KOPT-K1 (cell line): ENCODE results near the gene PACSIN2.
"Not testable (repeated sequence)": the region's sequence is repeated elsewhere in the genome, so short reads cannot be mapped to it uniquely, and the experiment has no call there.

ENCODE experiments used
- H3K27ac ChIP-seq: fragments of 200-600 bp; sonication (generic); 2 replicates; pipeline ENCODE4 v1.5.1; 2016; ENCODE audit warnings: antibody characterized with exemption, mild to moderate bottlenecking, low read depth, low read length; ENCODE audit not compliant: poor library complexity, severe bottlenecking
- H3K36me3 ChIP-seq: fragments of 200-600 bp; sonication (generic); 2 replicates; pipeline ENCODE4 v1.5.1; 2017; ENCODE audit warnings: antibody characterized with exemption, mild to moderate bottlenecking, low read length, moderate library complexity; ENCODE audit not compliant: insufficient read depth
- H3K9me3 ChIP-seq: fragments of 200-600 bp; sonication (generic); 2 replicates; pipeline ENCODE4 v1.5.1; 2017; ENCODE audit warnings: antibody characterized with exemption, low read length, mild to moderate bottlenecking; ENCODE audit not compliant: insufficient read depth, poor library complexity, severe bottlenecking

Gene PACSIN2

DNA sequence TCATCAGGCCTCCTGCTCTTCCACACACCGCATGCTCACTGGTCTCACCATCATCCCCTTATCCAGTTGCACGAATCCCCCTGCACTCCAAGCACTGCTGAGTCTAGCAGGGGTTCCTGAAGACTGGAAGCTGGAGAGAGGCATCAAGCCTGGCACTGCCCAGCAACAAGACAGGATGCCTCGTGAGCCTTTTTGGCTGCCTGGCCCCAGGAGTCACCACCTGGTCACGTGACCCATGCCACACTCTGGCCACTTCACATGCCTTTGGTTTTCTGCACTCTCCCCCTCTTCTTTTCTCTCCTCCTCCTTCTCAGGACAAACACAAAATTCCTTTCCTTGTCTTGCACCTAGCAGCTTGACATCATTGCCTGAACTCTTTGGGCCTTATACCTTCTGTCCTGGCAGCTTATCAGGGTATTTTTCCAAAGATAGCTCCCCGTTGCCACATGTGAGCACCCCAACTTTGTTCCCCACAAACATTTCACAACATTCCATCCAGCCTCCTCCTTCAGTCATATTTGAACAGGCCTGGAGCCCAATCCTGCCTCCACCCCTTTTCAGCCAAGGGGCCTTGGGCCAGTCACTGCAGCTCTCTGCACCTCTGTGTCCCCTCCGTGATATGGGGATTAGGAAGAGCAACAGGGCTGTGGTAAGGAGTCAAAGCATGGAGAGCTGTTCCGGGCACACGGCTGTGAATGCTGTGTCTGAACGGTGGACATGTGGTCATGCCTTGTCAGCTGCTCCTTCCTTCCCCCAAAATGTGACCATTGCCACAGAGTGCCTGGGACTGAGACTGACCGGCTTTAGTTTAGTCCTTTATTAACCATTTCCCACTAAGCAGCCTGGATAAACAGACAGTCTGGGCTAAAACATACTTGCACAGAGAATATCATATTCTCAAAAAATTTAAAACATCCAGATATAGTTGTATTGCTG lies 2.8 kb upstream of the PACSIN2 start:
- Histone ChIP-seq H3K27ac (no peak overlapping the region), H3K36me3 (no peaks in the 10 kb centered on the region), H3K9me3 (no peaks in the 10 kb centered on the region)

DNA sequence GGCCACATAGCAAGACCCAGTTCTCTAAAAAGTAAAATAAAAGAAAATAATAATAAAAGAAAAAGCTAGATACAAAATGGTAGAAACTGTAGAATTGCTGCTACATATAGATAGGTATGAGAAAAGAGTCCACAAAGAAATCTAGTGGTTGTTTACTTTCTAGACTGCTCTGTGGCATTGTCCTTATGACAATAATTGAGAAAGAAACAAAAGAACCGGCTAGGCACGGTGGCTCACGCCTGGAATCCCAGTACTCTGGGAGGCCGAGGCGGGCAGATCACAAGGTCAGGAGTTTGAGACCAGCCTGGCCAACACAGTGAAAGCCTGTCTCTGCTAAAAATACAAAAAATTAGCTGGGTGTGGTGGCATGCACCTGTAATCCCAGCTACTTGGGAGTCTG lies 1.2 kb upstream of the PACSIN2 start:
- H3K36me3 ChIP-seq, H3K9me3 ChIP-seq, H3K27ac ChIP-seq: not testable (repeated sequence)

DNA sequence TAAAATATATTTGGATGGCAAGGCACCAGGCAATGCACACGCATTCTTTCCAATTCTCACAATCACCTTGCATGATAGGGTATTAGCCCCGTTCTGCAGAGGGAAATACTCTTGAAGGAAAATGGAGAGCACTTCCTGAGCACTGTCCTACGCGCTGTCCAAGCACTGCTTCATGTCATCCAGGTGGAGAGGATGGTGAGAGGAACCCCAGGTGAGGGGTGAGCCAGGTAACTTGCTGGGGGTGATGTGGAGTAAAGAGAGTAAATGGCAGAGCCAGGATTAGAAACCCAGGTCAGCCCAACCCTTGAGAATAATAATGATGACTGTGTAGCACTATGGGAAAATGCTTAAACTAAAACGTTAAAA lies 711 bp upstream of the PACSIN2 start:
- H3K27ac ChIP-seq = no peak overlapping the region
- no peaks in the 10 kb centered on the region for H3K36me3 ChIP-seq
- H3K9me3 ChIP-seq = no peaks in the 10 kb centered on the region

DNA sequence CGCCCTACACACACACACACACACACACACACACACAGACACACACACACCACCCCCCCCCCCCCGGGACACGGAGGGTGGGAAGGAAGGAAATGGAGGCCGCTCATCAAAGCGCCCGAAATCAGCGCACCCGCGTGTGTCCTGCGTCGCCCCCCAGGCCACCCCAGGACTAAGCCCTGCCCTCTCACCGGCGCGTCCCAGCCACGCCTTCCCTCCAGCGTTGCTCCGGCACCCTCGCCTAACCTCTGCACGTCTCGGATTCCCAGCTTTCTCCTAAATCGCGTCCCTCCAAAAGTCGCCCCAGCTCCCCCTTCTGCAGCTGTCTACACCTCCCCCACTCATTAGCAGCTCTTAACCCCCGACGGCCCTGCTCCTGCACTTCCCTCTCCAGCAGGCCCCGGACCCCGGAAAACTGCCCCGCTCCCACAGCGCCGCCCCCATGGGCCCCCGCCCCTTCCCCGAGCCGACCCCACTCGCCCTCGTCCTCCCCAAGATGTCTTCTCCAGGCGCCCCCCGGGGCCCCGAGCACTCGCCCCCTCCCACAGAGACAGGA lies 557 bp downstream of the PACSIN2 start:
- H3K9me3 ChIP-seq = no peaks in the 10 kb centered on the region
- peak overlapping the region; percentile 66 for H3K27ac ChIP-seq
- H3K36me3 ChIP-seq = no peaks in the 10 kb centered on the region

DNA sequence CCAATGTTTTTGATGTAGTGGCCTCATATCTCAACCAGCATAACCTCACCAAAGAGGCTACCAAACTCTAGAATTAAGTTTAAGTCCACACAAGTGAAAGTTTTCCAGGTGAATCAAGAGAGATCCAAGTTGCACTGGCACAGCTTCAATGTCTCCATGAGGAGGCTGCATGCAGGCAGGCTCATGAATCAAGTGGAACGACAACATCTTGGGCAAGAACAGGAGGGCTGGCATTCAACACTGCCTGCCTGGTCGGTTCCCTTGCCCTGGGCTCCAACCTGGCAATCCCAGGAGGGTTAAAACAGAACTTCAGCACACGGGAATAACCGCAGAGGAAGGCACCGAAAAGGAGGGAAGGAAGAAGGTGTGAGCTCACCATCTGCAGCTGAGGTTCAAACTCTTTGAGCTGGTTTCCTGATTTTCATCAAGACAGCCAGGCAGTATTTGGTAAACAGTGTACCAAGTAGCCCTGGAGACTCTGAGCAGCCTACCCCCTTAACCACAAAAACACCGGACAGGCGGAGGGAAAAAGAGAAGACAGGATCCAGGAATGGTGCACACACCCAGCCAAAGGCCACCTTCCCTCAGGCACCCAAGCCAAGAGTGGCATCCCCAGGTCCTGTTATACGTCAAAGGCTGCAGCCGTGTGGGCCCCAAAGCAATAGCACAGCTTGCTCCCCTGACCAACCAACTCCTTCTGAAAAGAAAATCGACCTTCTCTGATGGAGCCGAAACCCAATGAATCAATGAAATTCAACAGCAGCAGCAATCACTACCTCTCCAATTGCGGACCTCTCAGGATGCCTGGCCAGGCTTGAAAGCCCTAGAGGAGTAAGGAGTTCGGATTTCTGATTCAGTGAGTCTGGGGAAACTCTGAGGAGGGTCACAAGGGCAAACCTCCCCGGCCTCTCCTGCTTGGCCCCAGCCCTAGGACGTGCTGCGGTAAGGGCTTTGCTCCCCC lies 1.3 kb downstream of the PACSIN2 start:
- Histone ChIP-seq H3K36me3 (no peaks in the 10 kb centered on the region), H3K27ac (peak overlapping the region; percentile 66), H3K9me3 (no peaks in the 10 kb centered on the region)

DNA sequence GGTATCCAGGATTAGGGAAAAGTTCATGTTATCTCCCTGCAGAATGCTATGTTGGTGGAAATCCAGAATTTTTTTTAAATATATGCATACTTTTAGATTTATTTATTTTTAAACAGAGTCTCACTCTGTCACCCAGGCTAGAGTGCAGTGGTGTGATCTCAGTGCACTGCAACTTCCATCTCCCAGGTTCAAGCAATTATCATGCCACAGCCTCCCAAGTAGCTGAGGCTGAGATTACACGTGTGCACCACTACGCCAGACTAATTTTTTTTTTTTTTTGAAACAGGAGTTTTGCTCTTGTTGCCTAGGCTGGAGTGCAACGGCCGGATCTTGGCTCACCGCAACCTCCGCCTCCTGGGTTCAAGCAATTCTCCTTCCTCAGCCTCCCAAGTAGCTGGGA lies 2.6 kb downstream of the PACSIN2 start:
- Histone ChIP-seq H3K9me3 (no peaks in the 10 kb centered on the region), H3K36me3 (no peaks in the 10 kb centered on the region), H3K27ac (no peak overlapping the region)

DNA sequence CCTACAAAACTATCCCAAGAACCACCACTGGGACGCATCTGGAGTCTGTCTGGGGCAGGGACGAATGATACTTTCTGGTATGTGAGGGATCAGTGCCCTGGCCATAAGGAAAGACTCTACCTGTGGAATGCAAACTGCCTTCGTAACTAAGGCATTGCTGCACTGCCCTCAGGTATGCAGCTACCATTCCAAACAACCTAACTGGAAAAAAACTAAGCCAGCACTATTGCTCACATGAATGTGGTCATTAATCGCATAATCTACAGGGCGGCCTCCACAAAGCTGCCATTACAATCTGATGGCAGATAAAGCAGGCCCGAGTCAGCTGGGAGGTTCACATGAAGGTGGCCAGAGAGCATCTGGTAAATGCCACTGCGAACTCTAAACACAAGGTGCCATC lies 3.9 kb downstream of the PACSIN2 start:
- Histone ChIP-seq H3K27ac (no peak overlapping the region), H3K36me3 (no peaks in the 10 kb centered on the region), H3K9me3 (no peaks in the 10 kb centered on the region)

DNA sequence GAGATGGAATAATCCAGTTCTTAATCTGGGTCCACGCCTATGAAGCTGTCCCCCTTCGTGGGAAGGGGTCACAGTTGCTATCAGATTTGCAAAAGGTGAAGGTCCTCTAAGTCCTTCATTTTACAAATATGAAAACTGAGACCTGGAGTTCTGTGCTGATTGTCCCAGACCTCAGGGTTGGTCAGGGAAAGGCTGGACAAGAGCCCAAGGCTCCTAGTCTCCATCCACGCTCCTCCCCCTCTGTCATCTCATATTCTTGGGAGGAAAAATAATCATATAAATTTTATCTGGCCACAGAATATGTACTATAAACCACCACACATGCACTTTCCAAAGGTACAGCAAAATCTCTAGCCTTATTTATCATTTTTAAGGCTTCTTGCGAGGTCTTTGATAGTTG lies 5.5 kb downstream of the PACSIN2 start:
- no peaks in the 10 kb centered on the region for H3K9me3 ChIP-seq
- no peak overlapping the region for H3K27ac ChIP-seq

DNA sequence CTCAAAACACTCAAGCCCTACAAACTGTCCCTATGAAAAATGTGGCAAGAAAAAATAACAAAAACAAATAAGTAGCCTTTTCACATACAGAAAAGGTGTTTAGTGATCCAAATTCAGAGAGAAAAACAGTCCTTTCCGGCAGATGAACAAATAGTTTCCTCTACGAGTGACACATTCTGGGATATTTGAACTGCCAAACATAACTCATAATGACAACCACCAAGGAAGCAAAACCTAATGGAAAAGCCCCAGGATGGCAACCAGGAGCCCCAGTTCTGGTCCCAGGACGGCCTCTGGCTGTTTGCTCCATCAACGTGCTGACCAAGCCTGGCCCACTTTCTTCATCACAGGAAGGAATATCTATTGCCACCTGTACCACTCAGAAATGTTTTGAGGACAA lies 6.0 kb downstream of the PACSIN2 start:
- no peaks in the 10 kb centered on the region for H3K36me3 ChIP-seq
- H3K9me3 ChIP-seq = no peaks in the 10 kb centered on the region
- H3K27ac ChIP-seq = no peak overlapping the region

More for the DNA sequence above, 5.5 kb downstream of the PACSIN2 start:
- H3K36me3 ChIP-seq = no peaks in the 10 kb centered on the region

DNA sequence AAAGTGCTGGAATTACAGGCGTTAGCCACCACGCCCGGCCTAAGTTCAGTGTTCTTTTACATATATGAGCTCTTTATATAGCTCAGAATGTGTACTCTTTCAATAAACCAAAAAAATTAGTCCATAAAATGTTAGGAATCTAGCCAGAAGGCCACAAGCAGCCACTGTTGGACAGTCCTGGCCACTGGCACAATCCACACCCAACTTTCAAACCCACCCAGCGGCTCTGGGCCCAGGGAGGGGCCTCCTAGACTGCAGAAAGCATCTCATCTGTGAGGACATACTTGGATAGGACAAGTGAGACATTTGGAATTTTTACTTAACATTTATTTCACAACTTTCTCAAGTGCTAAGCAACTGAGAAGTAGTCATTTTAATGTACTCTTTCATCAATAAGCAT lies 6.4 kb downstream of the PACSIN2 start:
- Histone ChIP-seq H3K36me3 (no peaks in the 10 kb centered on the region), H3K9me3 (no peaks in the 10 kb centered on the region), H3K27ac (no peak overlapping the region)

DNA sequence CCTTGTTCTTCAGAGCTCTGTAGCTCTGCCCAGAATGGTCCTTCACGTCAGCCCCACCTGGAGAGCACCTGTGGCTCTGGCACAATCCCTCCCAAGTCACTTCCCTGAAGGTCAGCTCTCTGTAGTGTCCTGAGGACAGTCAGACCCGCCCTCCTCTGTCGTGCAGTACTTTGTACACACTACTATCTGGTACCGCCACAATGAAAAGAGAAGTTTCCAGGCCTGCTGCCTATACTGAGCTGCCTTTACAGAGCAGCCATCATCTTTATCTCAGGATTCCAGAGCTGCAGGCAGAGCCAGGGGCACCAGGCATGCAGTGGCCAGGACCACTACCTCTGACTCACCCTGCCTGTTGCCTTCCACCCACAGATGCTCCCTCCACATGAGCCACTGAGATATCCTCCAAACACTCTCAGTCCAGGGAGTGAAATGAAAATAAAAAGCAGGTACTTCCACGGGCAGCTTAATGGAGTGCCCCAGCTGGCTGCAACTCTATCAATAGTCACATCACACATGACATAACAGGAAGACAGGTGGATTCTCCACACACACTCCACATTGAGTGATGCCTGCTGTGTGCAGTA lies 7.3 kb downstream of the PACSIN2 start:
- H3K9me3 ChIP-seq = no peaks in the 10 kb centered on the region

DNA sequence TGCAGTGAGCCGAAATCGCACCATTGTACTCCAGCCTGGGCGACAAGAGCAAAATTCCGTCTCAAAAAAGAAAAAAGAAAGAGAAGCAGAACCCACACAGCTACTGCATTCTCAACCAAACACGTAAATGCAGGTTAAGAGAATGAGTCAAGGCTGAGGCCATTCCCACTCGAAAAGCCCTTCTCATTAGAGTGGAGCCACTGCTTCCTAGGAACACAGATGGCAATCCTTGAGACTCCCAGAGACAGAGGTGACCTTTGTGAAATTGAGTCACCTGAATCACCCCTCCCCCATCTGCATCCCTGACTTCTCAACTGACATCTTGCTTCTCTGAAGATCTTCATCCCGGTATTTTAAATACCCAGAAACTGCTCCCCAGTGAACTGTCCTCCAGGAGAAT lies 8.2 kb downstream of the PACSIN2 start:
- Histone ChIP-seq H3K9me3 (no peaks in the 10 kb centered on the region), H3K27ac (no peak overlapping the region)

More for the DNA sequence above, 7.3 kb downstream of the PACSIN2 start:
- H3K27ac ChIP-seq = no peak overlapping the region
- no peaks in the 10 kb centered on the region for H3K36me3 ChIP-seq

DNA sequence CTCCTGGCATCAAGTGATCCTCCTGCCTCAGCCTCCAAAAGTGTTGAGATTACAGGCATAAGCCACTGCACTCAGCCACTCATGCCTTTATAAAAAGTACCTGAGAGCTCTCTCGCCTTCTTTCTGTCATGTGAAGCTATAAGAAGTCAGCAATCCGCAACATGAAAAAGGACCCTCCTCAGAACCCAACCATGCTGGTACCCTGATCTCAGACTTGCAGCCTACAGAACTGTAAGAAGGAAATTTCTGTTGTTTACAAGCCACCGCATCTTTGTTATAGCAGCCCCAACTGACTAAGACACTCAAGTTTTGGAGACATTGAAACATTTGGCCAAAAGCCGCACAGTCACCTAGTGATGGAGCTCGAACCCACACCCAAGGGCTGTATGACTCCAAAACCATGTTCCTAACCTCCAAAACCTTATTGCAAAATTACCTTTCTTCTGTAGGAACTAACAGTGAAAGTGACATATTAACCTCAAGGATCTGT lies 8.9 kb downstream of the PACSIN2 start:
- H3K27ac ChIP-seq = no peak overlapping the region
- H3K36me3 ChIP-seq = no peaks in the 10 kb centered on the region
- no peaks in the 10 kb centered on the region for H3K9me3 ChIP-seq

More for the DNA sequence above, 8.2 kb downstream of the PACSIN2 start:
- H3K36me3 ChIP-seq = no peaks in the 10 kb centered on the region

DNA sequence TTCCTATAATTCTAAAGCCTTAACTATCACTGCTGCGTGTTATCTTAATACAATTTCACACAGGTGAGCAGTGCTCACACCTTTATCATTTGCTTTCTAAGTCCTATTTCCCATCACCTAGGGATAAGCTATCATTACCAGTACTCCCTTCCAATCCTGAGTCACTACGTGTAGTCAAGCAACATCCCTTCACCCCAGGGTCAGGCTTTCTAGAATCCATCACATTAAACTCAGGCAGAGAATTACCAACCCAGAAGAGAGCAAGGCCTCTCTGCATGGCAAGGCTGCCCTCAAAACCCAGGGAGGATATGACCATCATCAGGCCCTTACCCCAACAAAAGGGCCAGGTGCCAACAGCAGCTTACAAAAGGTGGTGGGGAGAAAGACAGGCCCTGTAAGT lies 9.8 kb downstream of the PACSIN2 start:
- no peak overlapping the region for H3K27ac ChIP-seq
- H3K9me3 ChIP-seq = no peaks in the 10 kb centered on the region
- no peaks in the 10 kb centered on the region for H3K36me3 ChIP-seq
